Stimulated activated CD8-positive, alpha-beta memory T cell treated with anti-CD3 and anti-CD28 coated beads, Interleukin-12 subunit alpha, Interleukin-12 subunit beta, amount 100 ng/mL, for 4 hours (primary cell): Measurements from ENCODE around the gene MIB1.

ENCODE experiments used
- DNase-seq: peaks from one replicate; pipeline ENCODE4 v3.0.0-alpha.2; 2020; ENCODE audit warnings: low read depth

MIB1 gene

DNA sequence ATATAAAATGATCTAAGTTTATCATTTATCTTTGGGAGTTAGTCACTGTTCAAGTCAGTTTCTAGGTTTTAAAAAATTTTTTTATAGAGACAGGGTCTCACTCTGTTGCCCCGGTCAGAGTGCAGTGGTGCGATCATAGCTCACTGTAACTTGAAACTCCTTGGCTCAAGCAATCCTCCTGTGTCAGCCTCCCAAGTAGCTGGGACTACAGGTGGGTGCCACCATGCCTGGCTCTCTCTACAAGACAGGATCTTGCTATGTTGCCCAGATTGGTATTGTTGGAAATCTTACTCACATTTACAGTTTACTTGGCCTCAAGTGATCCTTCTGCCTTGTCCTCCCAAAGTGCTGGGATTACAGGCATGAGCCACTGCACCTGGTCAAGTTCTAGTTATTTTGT is 74.5 kb downstream of the MIB1 start:
- DNase-seq, result no peak

DNA sequence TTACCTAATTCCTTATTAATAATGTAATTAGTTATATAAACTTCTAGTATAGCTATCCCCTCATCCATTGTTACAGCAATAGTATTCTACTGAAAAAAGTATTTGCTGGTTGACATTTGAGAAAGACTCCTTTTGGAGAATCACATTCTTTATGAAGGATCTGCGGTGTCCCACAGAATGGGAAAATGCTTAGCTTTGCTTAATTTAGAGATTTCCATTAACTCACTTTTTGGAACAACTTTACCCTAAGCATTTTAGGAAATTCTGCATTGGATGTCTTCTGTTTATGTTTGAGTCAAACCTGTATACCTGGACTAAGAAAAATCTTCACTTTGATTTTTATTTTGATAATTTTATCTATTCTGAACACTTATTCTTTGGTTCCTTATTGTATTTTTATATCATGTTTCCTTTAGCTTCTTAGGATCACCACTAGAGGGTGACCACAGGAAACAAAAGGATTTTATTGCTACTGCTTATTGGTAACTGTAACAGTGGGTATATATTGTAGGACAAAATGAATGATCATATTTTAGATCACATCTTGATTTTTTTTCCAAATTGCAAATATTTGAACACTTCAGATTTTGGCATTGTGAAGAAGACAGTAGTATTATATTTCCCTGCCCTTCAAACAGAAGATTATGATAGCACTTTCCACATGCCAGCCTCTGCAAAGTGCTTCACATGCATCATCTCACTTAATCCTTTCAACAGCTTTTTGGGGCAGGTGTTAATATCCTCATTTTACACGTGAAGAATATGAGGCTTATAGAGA is 79.6 kb downstream of the MIB1 start:
- DNase-seq, result no peak

DNA sequence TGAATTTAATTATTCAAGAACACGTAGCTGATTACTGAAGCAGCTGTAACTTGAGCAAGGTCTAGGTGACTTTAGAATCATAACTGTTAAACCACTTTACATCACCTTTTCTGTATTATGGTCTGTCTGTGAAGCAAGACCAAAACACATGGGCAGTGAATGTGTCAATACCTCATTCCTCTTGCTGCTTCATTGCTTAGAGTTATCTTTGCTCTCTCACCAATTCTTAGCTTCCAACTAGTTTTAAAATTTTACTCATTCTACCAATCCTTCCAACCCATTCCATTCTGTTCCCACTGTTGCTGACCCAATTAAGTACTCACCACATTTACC is 80.2 kb downstream of the MIB1 start:
- no peak for DNase-seq

DNA sequence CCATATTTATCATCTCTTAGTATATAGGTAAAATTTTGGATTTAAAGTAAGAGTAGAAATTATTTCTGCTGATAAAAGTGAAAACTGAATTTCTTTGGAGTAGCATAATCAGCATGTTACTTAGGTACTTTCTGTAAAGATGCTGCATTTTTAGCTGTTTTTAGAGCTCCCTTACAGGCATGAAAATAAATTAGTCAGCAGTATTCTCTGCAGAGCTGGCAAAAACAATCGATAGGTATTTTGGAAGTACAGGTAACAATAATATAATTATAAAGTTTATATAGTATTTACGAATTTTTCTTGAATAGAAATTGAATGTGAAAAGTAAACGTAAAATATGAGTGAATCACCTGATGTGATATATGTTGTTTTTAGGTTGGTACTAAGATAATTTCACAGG is 83.3 kb downstream of the MIB1 start:
- no peak for DNase-seq

DNA sequence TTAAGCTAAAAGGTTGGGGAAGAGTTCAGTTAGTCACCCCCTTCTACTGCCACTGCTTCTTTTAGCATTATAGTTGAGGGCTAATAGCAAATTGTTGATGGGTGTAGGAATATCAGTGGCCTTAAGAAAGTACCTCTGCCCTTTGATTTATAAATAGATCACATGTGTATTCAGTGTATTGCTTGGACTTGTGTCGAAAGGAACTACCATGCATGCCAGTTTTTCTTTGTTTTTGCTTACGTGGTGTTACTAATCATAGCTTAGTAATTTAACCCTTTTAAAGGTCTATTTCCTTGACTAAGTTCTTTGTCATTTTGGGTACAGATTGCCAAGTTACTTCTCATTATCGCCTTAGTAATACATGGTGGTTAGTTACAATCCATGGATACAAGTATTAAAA is 85.6 kb downstream of the MIB1 start:
- no peak for DNase-seq

DNA sequence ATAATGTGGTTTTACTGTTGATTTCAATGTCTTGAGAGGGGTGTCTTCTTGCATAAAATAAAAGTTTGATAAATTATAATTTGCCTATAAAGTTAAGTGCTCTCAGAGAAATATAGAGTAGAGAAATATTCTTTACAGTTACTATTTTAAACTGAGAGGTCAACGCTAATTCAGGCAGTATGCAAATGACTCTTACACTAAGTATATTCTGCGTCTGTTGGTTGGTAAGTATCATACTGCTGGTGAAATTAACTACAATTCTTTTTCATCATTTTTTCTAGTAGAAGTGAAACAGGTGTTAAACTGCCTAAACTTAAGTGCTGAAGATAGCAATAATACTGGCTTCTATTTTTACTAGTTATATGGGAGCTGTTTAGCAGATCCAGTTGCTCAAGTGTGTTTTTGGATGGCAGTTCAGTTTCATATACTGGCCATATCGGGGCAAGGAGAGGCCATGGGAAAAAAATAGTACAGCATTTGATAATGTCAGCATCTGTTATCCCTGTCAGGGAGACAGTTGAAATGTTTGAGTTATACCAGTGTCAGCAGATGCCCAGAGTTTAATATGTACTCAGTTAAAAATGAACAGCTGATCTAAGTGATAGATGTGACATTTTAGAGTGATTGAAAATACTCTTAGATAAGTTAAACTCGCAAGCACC is 86.2 kb downstream of the MIB1 start:
- no peak for DNase-seq

DNA sequence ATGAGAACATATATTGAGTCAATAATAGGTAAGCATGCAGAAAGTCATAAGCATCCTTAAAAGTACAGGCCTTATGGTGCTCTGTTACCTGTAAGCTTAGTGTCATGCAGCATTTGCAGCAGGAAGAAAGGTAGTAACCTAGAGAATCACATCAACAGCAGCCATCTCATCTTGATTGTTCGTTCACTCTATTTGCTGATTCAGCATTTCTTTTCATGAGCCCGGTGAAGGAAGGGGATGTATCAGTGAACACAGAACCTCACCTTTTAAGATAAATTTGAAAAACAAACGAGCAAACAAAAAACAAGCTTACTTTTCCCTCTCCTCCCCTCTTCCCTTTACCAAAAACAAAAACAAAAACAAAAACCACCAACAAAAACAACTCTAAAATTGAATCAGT is 89.9 kb downstream of the MIB1 start:
- no peak for DNase-seq

DNA sequence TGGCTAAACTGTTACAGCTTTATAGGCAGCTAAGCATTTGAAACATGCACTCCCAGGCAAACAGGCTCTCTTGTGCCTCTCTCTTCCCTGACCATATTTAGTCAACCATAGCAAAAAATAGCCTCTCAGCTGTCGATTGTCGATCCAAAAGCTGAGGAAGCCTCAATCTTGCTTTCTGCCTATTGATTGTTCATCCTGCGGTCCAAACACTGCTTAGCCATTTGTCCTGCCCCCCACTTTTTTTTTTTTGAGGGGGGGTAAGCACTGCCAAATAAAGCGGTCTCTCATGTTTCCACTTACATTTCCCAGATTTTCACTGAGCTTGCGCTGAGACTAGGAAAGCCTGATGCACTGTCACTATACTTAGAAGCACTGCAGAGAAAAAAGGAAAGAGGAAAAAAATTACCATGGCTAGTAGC is 90.8 kb downstream of the MIB1 start:
- no peak for DNase-seq

DNA sequence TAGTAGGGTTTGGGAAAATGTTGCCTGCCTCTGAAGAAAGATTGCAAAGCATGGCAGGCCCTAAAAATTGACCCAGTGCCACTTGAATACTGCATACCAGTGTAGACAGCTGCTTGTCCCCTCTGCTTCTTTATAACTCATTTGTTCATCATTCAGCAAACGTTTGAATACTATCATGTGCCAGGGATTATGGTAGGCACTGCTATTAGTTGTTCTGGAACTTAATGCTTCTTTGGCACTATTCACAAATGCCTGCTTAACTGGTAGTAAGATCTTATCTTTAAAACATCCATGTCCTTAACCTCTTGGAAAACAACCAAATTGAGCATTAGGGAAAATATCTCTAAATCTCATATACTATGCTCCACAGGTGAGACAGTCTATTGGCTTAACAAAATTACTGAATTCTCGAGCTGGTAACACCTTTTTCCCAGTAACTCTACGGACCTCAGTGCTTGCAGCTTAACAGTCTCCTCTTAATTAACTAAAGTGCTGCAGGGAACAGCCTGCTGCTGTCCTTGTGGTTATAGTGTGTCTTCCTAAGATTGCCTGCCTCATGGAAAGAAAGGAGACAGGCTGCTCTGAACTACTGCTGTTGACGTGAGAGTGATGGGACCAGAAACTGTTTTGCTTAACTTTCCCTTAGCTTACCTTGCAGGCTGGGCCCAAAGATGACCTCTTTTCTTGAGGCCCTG is 93.2 kb downstream of the MIB1 start:
- DNase-seq, result no peak

DNA sequence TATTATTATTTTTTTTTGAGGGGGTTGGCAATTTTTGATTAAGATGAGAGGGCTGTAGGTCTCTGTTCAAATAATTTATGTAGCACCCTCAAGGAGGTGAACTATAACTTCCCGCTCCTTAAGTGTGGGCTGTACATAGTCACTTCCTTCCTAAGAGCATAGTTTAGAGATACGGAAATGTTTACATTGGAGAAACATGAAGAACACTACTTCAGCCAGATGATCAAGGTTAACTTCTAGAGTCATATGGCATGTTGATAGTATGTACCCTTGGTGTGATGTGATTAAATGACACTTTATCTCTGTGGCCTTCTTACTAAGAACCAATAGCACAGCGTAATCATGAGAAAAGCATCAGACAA is 93.7 kb downstream of the MIB1 start:
- DNase-seq, result no peak

DNA sequence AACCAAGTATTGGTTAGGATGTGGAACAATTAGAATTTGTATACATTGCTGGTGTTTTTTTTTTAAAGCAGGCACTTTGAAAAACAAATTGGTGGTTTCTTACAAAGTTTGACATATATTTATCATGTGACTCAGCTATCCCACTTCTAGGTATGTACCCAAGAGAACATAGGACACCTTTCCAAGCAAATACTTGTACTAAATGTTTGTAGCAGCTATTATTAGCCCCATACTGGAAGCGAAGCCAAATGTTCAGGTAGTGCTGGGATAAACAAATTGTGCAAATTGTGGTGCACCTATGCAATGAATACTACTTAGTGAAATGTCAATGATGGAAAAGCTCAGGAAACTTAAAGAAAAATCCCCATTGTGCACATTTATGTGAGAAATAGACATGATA is 101.0 kb downstream of the MIB1 start:
- DNase-seq, result no peak

DNA sequence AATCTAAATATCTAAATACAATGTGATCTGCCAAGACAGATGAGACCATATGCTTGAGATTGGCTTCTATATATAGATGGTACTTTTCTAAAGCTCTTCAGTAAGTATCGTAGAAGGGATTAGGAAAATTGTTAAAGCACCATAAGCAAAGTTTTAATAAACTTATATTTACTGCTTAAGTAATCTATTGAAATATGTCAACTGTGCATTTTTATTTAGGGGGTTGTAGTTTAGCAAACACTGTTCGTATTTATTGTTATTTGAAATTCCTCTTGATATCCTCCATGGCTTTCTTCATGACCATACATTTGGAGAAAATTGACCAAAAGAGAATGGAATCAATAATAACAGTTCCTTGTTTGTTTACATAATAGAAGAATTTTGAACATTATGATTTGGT is 102.7 kb downstream of the MIB1 start:
- no peak for DNase-seq

DNA sequence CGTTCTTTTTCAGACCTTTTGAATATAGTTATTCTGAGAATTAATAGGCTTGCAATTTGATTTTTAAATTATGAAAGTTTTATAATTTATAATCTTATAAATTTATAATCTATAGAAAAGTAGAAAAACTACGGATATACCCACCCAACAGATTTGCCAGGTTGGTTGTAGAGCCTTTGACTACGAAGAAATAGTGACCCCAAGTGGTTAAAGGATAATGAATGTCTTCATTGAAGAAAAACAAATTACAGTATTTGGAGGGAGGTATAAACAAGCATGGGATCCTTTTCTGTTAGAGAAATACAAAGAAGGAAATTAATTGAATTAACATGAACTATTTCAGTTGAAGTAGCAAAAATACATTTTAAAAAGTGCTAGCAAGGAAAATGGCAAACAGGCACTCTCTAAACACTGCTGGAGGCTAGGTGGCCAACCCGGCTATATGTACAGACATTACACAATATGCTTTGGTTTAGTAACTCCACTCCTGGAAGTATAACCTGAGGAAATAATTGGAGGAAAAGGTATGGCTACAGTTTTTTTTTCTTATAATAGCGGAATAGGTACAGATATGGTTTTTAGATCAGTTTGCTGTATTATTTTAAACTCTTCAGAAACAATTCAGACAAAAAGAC is 110.9 kb downstream of the MIB1 start:
- DNase-seq, result no peak

DNA sequence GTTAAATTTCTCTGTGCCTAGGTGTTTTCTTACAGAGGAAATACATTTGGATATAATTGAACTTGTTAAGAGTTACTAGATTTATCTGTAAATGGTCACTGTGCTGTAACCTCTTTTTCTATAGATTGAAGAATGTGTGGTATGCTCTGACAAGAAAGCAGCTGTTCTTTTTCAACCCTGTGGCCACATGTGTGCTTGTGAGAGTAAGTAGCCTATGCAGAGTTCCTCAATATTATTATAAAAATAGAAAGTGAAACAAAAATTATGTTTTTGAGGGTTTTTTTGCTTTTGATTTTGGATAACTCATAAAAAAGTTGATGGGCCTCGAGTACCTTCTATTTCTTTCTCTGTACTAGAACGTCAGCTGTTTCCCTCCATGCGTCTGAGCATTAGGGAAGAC is 112.4 kb downstream of the MIB1 start:
- DNase-seq, result no peak

DNA sequence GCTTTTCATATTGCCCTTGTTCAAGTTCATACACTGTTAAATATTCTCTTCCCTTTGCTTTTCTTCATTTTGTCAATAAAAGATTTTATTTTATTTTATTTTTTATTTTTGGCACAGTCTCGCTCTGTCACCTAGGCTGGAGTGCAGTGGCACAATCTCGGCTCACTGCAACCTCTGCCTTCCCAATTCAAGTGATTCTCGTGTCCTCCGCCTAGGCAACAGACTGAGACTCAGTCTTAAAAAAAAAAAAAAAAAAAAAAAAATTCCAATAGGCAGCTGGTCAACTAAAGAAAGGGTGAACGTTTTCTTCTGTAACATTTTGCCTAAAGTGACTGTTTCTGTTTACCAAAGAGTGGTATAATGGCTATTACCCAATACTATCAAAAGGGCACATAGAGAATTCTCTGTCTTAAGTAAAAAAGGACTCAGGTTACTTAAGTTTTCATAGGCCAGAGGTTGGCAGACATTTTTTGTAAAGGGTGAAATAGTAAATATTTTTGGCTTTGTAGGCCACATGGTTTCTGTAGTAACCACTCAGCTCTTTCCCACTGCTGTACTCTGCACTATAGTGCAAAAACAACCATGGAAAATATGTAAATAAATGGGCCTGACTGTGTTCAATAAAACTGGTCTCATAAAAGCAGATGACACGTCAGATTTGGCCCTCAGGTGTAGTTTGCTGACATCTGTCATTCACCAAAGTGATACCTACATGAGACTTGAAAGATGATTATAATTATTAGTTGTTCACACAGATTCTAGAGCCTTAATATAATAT is 113.4 kb downstream of the MIB1 start:
- DNase-seq, result no peak

DNA sequence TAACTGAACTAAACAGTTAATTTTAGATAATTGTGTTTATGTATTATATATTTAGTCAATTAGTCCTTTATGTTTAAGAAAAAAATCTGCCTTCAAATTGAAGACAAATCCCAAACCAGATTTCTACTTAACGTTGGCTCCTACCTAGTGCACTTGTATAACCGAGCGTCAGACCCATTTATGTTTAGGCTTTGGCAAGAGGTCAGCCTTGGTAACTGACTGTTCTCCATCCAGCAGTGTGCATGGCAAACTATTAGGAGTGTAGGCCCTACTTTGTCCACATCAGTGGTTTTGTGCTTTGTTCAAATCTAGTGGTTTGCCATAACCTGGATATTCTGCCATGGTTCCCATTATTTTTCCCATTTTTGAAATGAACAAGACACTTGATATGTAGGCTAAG is 114.8 kb downstream of the MIB1 start:
- DNase-seq, result no peak

DNA sequence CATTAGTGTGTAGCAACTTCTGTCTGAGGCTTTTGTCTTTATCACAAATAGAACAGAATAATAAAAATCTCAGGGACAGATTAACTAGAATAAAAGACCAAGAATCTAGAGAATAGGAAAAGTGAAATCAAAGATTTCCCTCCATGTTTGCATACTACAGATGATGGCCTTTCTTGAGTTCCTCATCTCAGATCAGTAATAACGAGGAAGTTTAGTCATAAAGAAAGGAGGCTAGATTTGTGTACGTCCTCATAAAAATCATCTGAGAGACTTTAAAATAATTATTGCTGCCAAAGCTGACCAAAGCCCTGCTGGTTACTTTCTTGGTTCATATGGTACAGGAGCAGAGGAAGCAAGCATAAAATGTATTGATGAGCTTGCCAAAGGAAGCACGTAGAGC is 117.3 kb downstream of the MIB1 start:
- DNase-seq, result no peak

DNA sequence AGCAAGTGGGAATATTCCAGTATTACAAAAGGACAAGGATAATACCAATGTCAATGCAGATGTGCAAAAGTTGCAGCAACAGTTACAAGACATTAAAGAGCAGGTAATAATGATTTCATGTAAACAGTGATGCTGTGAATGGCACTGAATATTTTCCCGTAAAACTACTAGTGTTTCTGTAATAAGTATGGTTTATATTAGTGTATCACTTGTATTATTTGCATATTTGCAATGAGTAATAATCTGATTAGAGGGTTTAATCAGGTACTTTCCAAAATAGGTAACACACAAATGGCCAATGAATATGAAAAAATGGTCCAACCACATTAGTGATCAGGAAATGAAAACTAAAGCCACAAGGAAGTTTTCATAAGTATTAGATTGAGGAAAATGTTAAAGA is 118.0 kb downstream of the MIB1 start:
- DNase-seq, result no peak

DNA sequence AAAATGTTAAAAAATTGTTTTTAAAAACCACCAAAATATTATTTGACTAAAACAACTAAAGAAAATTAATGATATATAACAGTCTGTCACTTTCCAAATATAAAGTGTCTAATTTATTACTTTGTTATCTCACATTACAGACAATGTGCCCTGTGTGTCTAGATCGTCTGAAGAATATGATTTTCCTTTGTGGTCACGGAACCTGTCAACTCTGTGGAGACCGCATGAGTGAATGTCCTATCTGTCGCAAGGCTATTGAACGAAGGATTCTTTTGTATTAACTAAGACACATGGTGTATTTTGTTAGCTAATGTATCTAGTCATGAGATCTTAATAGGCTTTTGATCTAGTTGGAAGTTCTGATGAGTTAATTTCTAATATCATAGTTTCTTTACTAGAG is 123.8 kb downstream of the MIB1 start:
- DNase-seq, result no peak

DNA sequence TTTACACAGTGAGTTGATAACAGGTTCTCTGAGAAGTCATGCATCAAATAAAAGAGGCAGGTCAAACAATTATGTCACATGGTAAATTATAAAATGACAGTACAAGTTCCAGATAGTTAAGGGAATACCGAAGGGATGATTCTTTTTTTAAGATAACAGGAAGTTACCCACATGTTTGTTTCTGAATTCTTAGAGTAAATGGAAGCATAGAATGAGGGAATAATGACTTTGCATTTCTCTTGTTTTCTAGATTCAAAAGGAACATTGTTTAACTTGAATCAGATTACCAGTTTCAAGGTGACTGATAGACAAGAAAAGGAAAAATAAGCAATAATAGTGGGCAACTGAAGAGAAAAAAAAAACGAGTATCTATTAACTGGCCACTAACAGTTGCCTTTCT is 124.5 kb downstream of the MIB1 start:
- DNase-seq, result no peak

DNA sequence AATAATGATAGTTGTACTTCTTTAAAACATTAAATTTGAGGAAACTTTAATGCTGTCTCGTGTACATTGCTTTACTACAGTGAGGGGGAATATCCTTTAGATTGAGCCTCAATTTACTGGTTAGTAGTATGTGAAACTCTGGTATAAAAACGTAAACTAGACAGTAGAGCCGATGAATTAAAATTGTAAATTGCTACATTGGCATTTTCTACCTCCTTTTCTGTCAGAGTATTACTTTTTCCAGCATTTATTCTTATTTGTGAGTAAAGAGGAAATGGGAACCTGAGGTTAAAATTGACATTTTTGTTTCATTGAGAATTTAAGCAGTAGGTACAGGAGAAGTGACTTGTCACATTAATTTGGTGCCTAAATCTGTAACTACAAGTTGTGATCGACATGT is 128.2 kb downstream of the MIB1 start:
- no peak for DNase-seq

DNA sequence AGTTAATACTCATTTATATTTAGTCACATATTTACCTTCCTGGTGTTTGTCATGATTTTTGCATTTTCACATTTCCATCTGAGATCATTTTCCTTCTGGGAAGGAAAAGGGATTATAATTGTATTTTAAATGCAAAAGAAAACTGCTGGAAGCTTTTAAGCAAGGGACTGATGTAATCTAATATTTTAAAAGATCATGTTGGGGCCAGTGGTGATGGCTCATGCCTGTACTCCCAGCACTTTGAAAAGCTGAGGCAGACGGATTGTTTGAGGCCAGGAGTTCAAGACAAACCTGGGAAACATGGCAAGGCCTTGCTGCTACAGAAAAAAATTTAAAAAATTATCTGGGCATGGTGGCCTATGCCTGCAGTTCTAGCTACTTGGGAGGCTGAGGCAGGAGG is 149.0 kb downstream of the MIB1 start:
- DNase-seq, result no peak
